NK-92 treated with Interleukin-12 subunit alpha and Interleukin-12 subunit beta, amount 100 ng/mL, for 24 hours (cell line): ENCODE data around the gene XCR1.
"Not testable (repeated sequence)": the region's sequence is repeated elsewhere in the genome, so short reads cannot be mapped to it uniquely, and the experiment has no call there.

Source experiments
- DNase-seq: peaks from one replicate; lab custom pipeline; 2025; lab: John Stamatoyannopoulos, UW

XCR1 gene

GRCh38 chr3:46006238-46007032, 20.8 kb downstream of the XCR1 start:
- DNase-seq: no peak

DNA sequence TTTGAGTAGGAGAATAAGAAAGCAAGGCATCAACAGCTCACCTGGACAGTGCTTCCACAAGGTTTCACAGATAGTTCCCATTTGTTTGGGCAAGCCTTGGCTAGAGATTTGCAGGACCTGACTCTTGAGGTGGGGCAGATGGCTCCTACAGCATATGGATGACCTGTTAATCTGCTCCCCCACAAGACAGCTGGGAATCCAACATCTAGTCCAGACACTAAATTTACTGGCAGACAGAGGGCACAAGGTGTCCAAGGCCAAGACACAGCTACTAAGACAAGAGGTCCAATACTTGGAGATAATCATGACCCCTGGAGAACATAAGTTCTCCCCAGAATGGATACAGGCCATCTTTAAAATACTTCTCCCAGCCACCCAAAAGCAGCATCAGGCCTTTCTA, 23.6 kb downstream of the XCR1 start:
- not testable (repeated sequence) for DNase-seq

DNA sequence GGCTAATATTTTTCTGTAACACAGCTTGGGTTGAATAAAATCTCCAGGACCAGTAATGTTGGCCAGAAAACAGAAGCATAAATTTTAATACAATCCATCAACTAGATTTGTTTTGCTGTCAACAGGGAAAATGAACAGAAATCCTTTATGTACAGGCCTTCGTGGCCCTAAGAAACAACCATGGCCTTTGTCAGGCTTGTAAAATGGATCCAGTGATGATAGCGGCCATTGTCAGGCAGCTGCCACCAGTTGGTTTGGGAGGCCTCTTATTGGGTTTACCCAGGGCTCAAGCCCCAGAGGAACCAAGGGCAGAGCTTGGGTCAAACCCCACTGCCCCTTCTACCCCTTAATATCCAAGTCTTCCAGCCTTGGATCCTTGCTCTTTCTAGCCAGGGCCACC, 26.1 kb downstream of the XCR1 start:
- no peak for DNase-seq

GRCh38 chr3:45997942-45998341, 29.3 kb downstream of the XCR1 start:
- DNase-seq: no peak

- not testable (repeated sequence) for DNase-seq
Measured at GRCh38 chr3:45997499-45997898, 29.8 kb downstream of the XCR1 start.

GRCh38 chr3:45995236-45996192, 31.8 kb downstream of the XCR1 start, which contains the start of gene FYCO1:
Gene FYCO1 (minus strand): TSS chr3:45995824. CDS start chr3:45984910, 10,914 bp downstream.
- DNase-seq: peak; percentile 88

DNA sequence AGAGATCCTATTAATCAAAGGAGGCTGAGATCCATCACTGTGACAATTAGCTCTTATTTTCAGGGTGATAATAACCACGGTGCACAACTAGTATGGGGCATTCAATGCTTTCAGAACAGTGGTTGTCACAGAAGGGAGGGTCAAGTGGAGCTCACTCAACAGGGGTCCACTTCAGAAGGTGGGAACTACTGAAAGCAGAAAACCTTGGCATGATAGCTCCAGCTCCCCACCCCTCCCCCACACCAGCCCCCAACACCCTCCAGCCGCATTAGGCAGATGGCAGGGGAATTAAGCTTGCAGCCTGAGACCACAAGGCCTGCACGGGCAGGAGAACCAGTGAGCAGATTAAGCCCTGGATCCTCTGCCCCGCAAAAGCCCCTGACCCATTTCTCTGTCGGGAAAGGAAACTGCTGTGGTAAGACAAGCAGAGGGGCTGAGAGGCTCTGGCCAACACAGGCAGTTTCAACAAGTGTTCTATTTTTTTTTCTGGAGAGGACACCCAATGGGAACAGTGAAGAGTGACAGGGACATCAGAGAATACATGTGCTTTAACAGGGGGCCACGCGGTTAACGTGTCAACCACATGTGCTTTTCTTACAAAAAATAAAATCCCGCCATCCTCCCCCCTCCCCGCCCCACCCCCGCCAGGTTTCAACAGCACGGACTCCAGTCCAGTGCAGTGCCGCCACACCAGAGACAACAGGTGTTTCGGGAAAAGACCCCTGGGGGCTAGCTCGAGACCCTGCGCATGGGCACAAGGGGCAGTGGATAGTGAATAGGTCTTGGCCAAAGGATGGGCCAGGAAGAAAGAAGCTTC, 32.7 kb downstream of the XCR1 start:
- peak; percentile 65 for DNase-seq

DNA sequence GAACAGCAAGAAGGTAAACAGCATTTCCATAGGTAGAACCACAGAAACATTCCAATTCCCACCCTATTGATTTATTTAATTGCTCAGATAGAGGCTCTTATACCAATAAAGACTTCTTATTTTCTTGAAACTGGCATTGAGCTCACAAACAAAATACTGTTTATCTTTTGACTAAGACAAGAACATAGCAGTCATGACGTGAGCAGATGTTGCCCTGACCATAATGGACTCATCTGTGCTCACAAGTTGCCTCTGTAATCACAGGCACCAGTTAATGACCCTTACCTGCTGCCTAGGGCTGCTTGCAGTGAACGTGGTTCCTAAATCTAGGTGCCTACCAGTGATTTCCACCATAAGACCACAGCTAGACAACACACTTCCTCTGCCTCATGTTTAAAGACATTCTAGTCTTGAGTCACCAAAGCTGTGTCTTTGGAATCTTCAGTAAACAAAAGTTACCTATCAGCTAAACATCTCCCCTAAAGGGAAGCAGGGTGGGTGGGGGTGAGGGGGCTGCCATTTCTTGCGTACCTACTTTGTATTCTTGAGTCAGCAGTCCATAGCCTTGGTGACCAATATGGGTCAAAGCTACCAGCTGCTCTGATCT, 33.8 kb downstream of the XCR1 start:
- DNase-seq: peak; percentile 26

GRCh38 chr3:45992821-45993221, 34.5 kb downstream of the XCR1 start:
- no peak for DNase-seq

DNA sequence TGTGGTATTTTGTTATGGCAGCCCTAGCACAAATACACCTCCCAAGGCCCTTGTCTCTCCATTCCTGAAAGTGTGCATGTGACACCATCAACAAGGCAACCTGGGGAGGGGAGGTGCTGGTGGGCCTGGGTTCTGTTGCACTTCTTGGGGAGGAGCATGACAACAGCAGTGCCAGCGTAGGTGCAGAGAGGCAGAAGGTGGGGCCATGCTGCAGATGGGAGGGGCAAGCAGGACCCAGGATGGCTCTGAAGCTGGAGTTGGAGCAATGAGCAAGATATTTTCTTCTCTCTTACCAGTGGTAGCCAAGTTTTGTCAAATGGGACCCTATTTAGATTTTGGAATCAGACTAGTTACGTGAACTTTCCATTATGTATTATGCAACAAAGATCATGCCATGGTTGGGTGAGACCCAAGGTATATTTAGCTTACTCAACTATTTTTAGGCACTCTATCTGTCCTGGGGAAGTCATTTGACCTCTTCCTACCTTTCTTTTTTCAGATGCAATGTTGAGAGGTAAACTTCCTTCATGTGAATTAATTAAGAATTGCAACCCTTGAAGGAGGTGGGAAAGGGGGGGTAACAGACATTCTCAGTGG, 35.1 kb downstream of the XCR1 start:
- DNase-seq: no peak

DNA sequence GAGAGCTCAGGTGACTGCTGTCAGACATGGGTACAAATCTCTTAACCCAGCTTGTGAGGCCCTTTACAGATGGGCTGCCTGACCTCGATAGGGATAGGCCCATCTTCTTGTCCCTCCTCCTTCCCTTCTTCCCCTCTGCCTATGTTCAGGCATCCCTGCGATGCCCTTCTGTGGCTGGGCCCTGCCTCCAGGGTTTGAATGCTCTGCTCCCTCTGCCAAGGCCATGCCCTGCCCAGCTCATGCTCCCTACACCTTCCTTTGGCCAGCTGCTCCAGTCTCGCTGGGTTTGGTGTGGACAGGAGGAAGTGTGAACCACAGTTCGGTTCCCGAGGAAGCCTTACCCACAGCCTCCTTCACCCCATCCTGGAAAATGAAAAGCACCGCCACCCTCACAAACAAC, 35.9 kb downstream of the XCR1 start:
- no peak for DNase-seq

DNA sequence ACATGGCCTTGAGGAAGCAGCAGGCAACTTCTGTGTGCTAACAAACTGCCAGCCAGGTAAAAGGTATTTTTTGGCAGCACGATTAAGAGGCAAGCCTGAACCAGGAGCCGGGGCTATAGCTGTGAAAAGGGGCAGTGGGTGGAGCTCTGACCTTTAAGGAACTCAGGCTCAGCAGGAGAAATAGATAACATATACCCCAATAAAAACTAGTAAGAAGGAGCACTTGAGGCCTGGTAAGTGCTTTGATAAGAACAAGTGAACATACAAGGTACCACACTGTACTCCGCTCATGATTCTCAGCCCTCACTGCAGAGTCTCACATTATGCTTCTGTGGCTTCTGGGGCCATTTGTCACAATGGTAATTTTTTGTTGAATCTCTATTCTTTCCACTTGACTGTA, 37.1 kb downstream of the XCR1 start:
- no peak for DNase-seq

GRCh38 chr3:45988804-45989203, 38.5 kb downstream of the XCR1 start:
- DNase-seq: no peak

- peak; percentile 52 for DNase-seq
Measured at GRCh38 chr3:45988362-45988761, 38.9 kb downstream of the XCR1 start.

DNA sequence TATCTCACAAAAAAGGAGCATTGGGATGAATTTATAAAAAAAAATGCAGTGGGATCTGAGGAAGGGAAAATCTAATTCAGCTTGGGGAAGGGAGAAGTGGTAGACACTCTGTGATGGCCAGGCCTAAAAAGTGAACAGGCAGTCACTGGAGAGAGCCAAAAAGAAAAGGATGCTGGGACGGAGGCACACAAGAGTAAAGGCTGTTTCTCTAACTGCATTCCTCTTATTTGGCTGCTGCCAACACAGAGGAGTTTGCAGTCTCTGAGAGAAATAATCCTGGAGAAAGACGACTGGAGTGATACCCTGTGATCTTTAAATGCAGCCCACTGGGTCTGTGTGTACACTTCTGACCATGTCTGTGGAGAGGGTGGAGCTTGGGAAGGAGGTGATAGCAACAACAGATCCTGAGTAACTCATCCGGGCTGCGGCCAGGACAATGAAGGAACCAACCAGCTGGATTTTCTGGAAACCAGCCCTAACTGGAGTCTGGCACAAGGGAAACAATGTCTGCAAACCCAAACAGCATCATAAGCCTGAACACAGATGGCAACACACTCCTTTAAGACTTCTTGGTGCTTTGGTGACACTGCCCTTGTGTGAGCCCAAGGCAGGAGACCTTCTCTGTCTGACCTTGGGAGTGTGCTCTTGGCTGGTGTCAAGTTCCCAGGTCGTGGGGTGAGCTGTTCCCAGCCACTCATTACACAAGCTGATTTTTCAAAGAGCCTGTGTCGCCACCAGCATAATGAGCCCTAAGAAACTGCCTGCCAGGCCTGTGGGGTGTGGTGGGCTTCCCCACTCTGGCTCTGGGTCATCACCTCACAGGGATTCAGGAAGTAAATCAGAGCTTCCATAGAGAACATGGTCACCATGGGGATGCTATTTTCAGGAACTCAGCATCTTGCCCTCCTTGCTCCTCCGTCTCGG, 39.7 kb downstream of the XCR1 start:
- DNase-seq: no peak

- DNase-seq: no peak
Measured at GRCh38 chr3:45986303-45986982, 40.8 kb downstream of the XCR1 start.

DNA sequence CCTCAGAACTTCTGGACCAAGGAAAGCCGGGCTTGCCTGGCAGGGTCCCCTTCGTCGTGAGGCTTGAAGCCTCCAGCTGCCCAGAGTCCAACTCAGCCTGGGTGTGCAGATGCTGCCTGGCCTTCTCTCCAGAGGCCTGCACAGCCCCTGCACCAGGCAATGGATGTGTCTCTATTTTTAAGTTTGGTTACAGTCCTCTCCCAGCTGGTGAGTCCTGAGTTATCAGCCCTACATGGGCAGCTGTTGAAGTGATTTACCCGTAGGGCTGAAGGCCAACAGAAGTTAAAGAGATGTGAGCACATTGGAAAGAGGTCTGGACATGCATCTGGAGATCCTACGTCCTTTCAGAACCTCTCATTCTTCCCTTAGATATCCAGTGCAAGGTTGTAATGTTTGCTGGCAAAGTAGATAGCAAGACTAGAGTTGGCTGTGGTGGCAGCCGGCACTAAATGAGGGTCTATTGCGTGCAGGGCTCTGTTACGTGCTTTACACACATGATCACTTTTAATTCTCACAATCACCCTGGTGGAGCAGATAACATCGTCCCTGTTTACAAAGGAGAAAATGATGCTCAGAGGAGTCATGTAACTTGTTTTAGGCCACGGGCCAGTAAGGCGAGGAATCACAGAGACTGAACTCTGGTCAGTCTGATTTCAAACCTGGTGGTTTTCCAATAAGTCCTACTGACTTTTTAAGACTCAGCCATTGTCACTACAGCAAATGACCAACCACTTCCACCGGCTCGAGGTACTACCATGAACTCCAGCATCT, 41.6 kb downstream of the XCR1 start:
- no peak for DNase-seq
